H1 (cell line): ENCODE measurements around the gene CLEC7A. TPM values are rescaled to one million over a fixed set of nuclear protein-coding genes. Genes with fewer than 3 reads are reported as not detected.

ENCODE experiments used
- CTCF ChIA-PET: fragments of 300-600 bp; sonication (Branson Sonifier 250); formaldehyde crosslinking; loops from one replicate; lab custom pipeline; 2021; ENCODE audit not compliant: partially characterized antibody; lab: Charles Lee
- POLR2A ChIA-PET: fragments of 300-600 bp; sonication (Branson Sonifier 250); formaldehyde crosslinking; loops from one replicate; lab custom pipeline; 2021; ENCODE audit warnings: inconsistent platforms; ENCODE audit not compliant: partially characterized antibody; lab: Charles Lee
- DNase-seq, 2 experiments: peaks; one replicate each; pipeline versions ENCODE4 v3.0.0 to v3.0.0-alpha.2; 2010 to 2022; ENCODE audit warnings: low spot score in 2 of 2, low read depth in 1 of 2, mixed read lengths in 1 of 2
- FAIRE-seq: peaks from 2 replicates; lab custom pipeline; 2011; peaks lifted over from hg19 to GRCh38; lab: Jason Lieb, UNC
- H2AFZ ChIP-seq: 2 replicates; pipeline ENCODE4 v1.8.1; 2012; ENCODE audit warnings: low read length, inconsistent platforms
- H2AK5ac ChIP-seq: 2 replicates; pipeline ENCODE4 v1.6.1; 2013; ENCODE audit warnings: low read depth, low read length
- H2BK120ac ChIP-seq: replicated peaks from 2 replicates; pipeline ENCODE3; 2013; ENCODE audit warnings: low read depth, low read length, inconsistent platforms
- H2BK12ac ChIP-seq: 2 replicates; pipeline ENCODE4 v1.6.1; 2013; ENCODE audit warnings: low read depth, low read length
- H2BK15ac ChIP-seq: 2 replicates; pipeline ENCODE4 v1.6.1; 2013; ENCODE audit warnings: low read length
- H2BK20ac ChIP-seq: 2 replicates; pipeline ENCODE4 v1.6.1; 2013; ENCODE audit warnings: low read length
- H2BK5ac ChIP-seq: 2 replicates; pipeline ENCODE4 v1.6.1; 2013; ENCODE audit warnings: low read depth, low read length
- H3K14ac ChIP-seq: 2 replicates; pipeline ENCODE4 v1.6.1; 2013; ENCODE audit warnings: inconsistent platforms; ENCODE audit not compliant: insufficient read length
- H3K18ac ChIP-seq: 2 replicates; pipeline ENCODE4 v1.6.1; 2013; ENCODE audit warnings: low read length; ENCODE audit errors: extremely low read depth
- H3K23ac ChIP-seq: 2 replicates; pipeline ENCODE4 v1.6.1; 2013; ENCODE audit warnings: inconsistent platforms; ENCODE audit not compliant: insufficient read length
- H3K23me2 ChIP-seq: 2 replicates; pipeline ENCODE4 v1.6.1; 2013; ENCODE audit warnings: low read depth, low read length
- H3K27ac ChIP-seq: 2 replicates; pipeline ENCODE4 v1.6.1; 2011; ENCODE audit warnings: low read depth, low read length, inconsistent platforms
- H3K27me3 ChIP-seq, 4 experiments: replicated peaks in 1 of 4; 1 replicate in 1 of 4; 2 replicates in 3 of 4; pipeline versions ENCODE4 v1.6.1 to v1.8.1; 2011 to 2013; ENCODE audit warnings: low read length in 3 of 4, mild to moderate bottlenecking in 3 of 4, inconsistent platforms in 2 of 4, mixed read lengths in 2 of 4, moderate library complexity in 1 of 4; ENCODE audit not compliant: control insufficient read depth in 3 of 4, insufficient read depth in 3 of 4; ENCODE audit errors: extremely low read depth in 1 of 4
- H3K36me3 ChIP-seq, 4 experiments: 2 replicates each; pipeline versions ENCODE4 v1.6.1 to v1.8.1; 2011 to 2013; ENCODE audit warnings: mild to moderate bottlenecking in 4 of 4, low read length in 3 of 4, moderate library complexity in 2 of 4, control low read depth in 1 of 4, inconsistent platforms in 1 of 4; ENCODE audit not compliant: insufficient read depth in 4 of 4, control insufficient read depth in 2 of 4
- H3K4ac ChIP-seq: replicated peaks from 2 replicates; pipeline ENCODE3; 2013; ENCODE audit warnings: low read length, low read depth, mixed read lengths, inconsistent platforms; ENCODE audit not compliant: insufficient read length
- H3K4me1 ChIP-seq, 4 experiments: replicated peaks in 1 of 4; 1 replicate in 1 of 4; 2 replicates in 3 of 4; pipeline versions ENCODE4 v1.6.1 to v1.8.1; 2011 to 2013; ENCODE audit warnings: low read length in 3 of 4, inconsistent platforms in 2 of 4, mixed read lengths in 1 of 4; ENCODE audit not compliant: insufficient read depth in 4 of 4, control insufficient read depth in 3 of 4
- H3K4me2 ChIP-seq, 2 experiments: 2 replicates each; pipeline versions ENCODE4 v1.6.1 to v1.8.1; 2011 to 2013; ENCODE audit warnings: low read depth in 2 of 2, low read length in 2 of 2, control low read depth in 1 of 2, inconsistent platforms in 1 of 2, mild to moderate bottlenecking in 1 of 2; ENCODE audit not compliant: insufficient read depth in 1 of 2
- H3K4me3 ChIP-seq, 4 experiments: fragments of 200-600, 300-600 bp in 1 of 4; sonication (generic), shearing (Covaris generic), sonication (Bioruptor Twin) in 1 of 4; 2 replicates each; pipeline versions ENCODE4 v1.5.1 to v1.8.1; 2011 to 2016; ENCODE audit warnings: low read length in 4 of 4, low read depth in 3 of 4, control low read depth in 2 of 4, inconsistent platforms in 2 of 4, mild to moderate bottlenecking in 2 of 4, mixed read lengths in 1 of 4, moderate library complexity in 1 of 4; ENCODE audit not compliant: insufficient read depth in 2 of 4; ENCODE audit errors: extremely low read depth in 1 of 4
- H3K56ac ChIP-seq: replicated peaks from 2 replicates; pipeline ENCODE3; 2013; ENCODE audit warnings: low read depth, mild to moderate bottlenecking, mixed read lengths, low read length, inconsistent platforms; ENCODE audit not compliant: insufficient read length
- H3K79me1 ChIP-seq: 2 replicates; pipeline ENCODE4 v1.6.1; 2013; ENCODE audit warnings: low read depth, low read length, control low read depth
- H3K79me2 ChIP-seq, 2 experiments: 2 replicates each; pipeline versions ENCODE4 v1.6.1 to v1.8.1; 2012 to 2013; ENCODE audit warnings: low read length in 2 of 2, mild to moderate bottlenecking in 2 of 2, inconsistent platforms in 1 of 2; ENCODE audit not compliant: insufficient read depth in 2 of 2, control insufficient read depth in 1 of 2
- H3K9ac ChIP-seq, 4 experiments: replicated peaks in 1 of 4; 1 replicate in 1 of 4; 2 replicates in 3 of 4; pipeline versions ENCODE4 v1.6.1 to v1.8.1; 2011 to 2013; ENCODE audit warnings: low read depth in 3 of 4, low read length in 3 of 4, control low read depth in 2 of 4, mild to moderate bottlenecking in 2 of 4, moderate library complexity in 2 of 4, inconsistent platforms in 1 of 4; ENCODE audit errors: extremely low read depth in 1 of 4
- H3K9me3 ChIP-seq, 2 experiments: 2 replicates each; pipeline versions ENCODE4 v1.6.1 to v1.8.1; 2012 to 2013; ENCODE audit warnings: mild to moderate bottlenecking in 2 of 2, moderate library complexity in 2 of 2, control low read depth in 1 of 2, inconsistent platforms in 1 of 2, low read depth in 1 of 2, low read length in 1 of 2, mixed read lengths in 1 of 2; ENCODE audit not compliant: insufficient read depth in 2 of 2
- H4K20me1 ChIP-seq, 2 experiments: replicated peaks in 1 of 2; 2 replicates each; pipeline versions ENCODE3 to v1.8.1; 2011 to 2013; ENCODE audit warnings: inconsistent platforms in 2 of 2, low read length in 2 of 2, mild to moderate bottlenecking in 1 of 2; ENCODE audit not compliant: insufficient read depth in 2 of 2, control insufficient read depth in 1 of 2
- H4K5ac ChIP-seq: 2 replicates; pipeline ENCODE4 v1.6.1; 2013; ENCODE audit warnings: low read length, low read depth, mixed read lengths, inconsistent platforms; ENCODE audit not compliant: insufficient read length
- H4K8ac ChIP-seq: 2 replicates; pipeline ENCODE4 v1.8.0; 2013; ENCODE audit warnings: mild to moderate bottlenecking, moderate library complexity, low read length, inconsistent platforms; ENCODE audit not compliant: insufficient read depth; ENCODE audit errors: extremely low read depth
- H4K91ac ChIP-seq: replicated peaks from 2 replicates; pipeline ENCODE3; 2013; ENCODE audit warnings: low read length, mixed read lengths, inconsistent platforms; ENCODE audit not compliant: insufficient read length
- BRCA1 ChIP-seq: IDR thresholded peaks from 2 replicates; pipeline ENCODE4 v1.6.1; 2012; ENCODE audit warnings: low read depth, low read length, improper control_type of control experiment
- KDM5A ChIP-seq: fragments of 200-600 bp; IDR thresholded peaks from 2 replicates; pipeline ENCODE4 v1.7.1; 2012; ENCODE audit warnings: mild to moderate bottlenecking, low read length, inconsistent platforms, mixed read lengths
- whole genome bisulfite sequencing, 2 experiments: shearing (Covaris generic) in 1 of 2; methylation state at CpG; one replicate each; pipeline versions ENCODE4 v1.1.6 to v1.1.7; 2013 to 2015; ENCODE audit warnings: low lambda C conversion rate in 2 of 2, mixed read lengths in 2 of 2, inconsistent platforms in 1 of 2, low coverage in 1 of 2, missing lambda C conversion rate in 1 of 2; ENCODE audit not compliant: insufficient replicate concordance in 2 of 2, insufficient coverage in 1 of 2, insufficient read length in 1 of 2; ENCODE audit errors: extremely low coverage in 1 of 2, missing lambda C conversion rate in 1 of 2; 5-methylcytosine and 5-hydroxymethylcytosine counted together
- polyA plus RNA-seq, 7 experiments: library from polyadenylated mRNA; depleted of rRNA in 3 of 7; stranded (reverse) in 5 of 7; unstranded in 2 of 7; fragments of >200 nt in 5 of 7; fragments of 200-250 nt in 2 of 7; gene quantifications; 1 replicate in 5 of 7; 2 replicates in 1 of 7; 4 replicates in 1 of 7; pipeline versions ENCODE4 v1.2.1 to v1.2.3, GENCODE V29; 2011 to 2013; ENCODE audit warnings: missing spikeins in 2 of 7, mixed read lengths in 2 of 7
- total RNA-seq: library from RNA; stranded (reverse); fragmentation: NEBNext Ultra II Directional; extraction: Animal tissue kit (Norgen Biotek cat#: 25700); gene quantifications from 2 replicates; pipeline ENCODE4 v1.2.1, GENCODE V29; 2021

Gene CLEC7A
- total and polyA plus RNA-seq, 2 of the 8 experiments (the other 6 are each of a cell fraction or from before 2014, with no cell fraction given): 0.09 to 0.15 TPM

- ChIA-PET POLR2A (interaction anchor here (1.2 kb wide), 1 partner anchor 22 kb away, joined by 4 read pairs; no protein-coding TSS in a partner anchor), CTCF (interaction anchor here (0.8 to 2.6 kb wide), 8 partner anchors 9 to 380 kb away, joined by 3 to 14 read pairs (median 4); no protein-coding TSS in a partner anchor)
- no peaks in the 10 kb centered on the region for H3K27me3 ChIP-seq
- no peak overlapping the region for H3K14ac ChIP-seq
- H3K4ac ChIP-seq: no peak overlapping the region
- no peak overlapping the region for H4K91ac ChIP-seq
- H3K36me3 ChIP-seq: no peaks in the 10 kb centered on the region
- H4K5ac ChIP-seq: no peak overlapping the region
- WGBS, 2 experiments: 76% methylated on average over 2 of the region's 2 CpGs; no CpG with 5 or more reads in 1 of the 2 experiments
- no peak overlapping the region for H3K56ac ChIP-seq
- H2AK5ac ChIP-seq: no peak overlapping the region
- DNase-seq (no peak), FAIRE-seq (no peak)
- no peaks in the 10 kb centered on the region for H3K79me1 ChIP-seq
- no peak overlapping the region for H2BK120ac ChIP-seq
- no peaks in the 10 kb centered on the region for H3K23me2 ChIP-seq
- H3K23ac ChIP-seq: no peak overlapping the region
- no peak overlapping the region for H2BK5ac ChIP-seq
- no peak overlapping the region for H3K27ac ChIP-seq
- no peak overlapping the region for H3K4me3 ChIP-seq
- H3K4me1 ChIP-seq: peaks cover 0 to 11% (median 7%) of the 10 kb centered on the region in 4 experiments; a peak in 4 of 7 replicates
- no peak overlapping the region for H3K4me2 ChIP-seq
- TF ChIP-seq KDM5A (no peak), BRCA1 (no peak)
- H2BK12ac ChIP-seq: no peak overlapping the region
- H3K18ac ChIP-seq: no peak overlapping the region
- H3K9ac ChIP-seq: no peak overlapping the region
- no peak overlapping the region for H4K8ac ChIP-seq
- H3K9me3 ChIP-seq: no peaks in the 10 kb centered on the region
- H2AFZ ChIP-seq: no peak overlapping the region; the same call in 1 of the 2 replicates
- H3K79me2 ChIP-seq: no peaks in the 10 kb centered on the region
- H2BK15ac ChIP-seq: no peak overlapping the region
- H4K20me1 ChIP-seq: no peaks in the 10 kb centered on the region
- H2BK20ac ChIP-seq: no peak overlapping the region; the same call in 1 of the 2 replicates
Observed at GRCh38 chr12:10131111-10131690, 1.2 kb upstream of the CLEC7A start.
